GM18498 (cell line): ENCODE results near the gene ZER1.
"Not testable (repeated sequence)": the region's sequence is repeated elsewhere in the genome, so short reads cannot be mapped to it uniquely, and the experiment has no call there.

Experiments
- ATAC-seq: cut with Tn5 transposase; IDR thresholded peaks from one replicate; pipeline ENCODE4 v1.9.1; 2021; ENCODE audit warnings: mild to moderate bottlenecking, moderate library complexity; ENCODE audit not compliant: unreplicated experiment

Gene ZER1

DNA sequence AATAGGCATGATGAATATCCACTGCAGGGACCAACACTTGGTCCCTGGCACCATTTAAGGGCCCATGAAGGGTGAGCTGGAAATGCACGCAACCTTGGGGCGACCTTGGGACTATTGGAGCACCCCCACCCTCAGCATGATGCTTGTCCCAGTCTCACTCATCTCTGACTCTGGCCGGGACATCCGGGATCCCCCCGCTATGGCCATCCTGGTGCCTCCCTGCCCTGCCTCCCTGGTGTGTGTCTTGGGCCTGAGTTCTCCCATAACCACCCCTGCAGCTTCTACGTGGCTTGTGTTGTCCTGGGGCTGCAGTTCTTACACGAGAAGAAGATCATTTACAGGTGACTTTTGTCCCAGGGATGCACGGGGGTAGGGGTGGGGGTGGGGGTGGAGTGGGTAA lies 53.7 kb downstream of the ZER1 start:
- ATAC-seq: no peak

DNA sequence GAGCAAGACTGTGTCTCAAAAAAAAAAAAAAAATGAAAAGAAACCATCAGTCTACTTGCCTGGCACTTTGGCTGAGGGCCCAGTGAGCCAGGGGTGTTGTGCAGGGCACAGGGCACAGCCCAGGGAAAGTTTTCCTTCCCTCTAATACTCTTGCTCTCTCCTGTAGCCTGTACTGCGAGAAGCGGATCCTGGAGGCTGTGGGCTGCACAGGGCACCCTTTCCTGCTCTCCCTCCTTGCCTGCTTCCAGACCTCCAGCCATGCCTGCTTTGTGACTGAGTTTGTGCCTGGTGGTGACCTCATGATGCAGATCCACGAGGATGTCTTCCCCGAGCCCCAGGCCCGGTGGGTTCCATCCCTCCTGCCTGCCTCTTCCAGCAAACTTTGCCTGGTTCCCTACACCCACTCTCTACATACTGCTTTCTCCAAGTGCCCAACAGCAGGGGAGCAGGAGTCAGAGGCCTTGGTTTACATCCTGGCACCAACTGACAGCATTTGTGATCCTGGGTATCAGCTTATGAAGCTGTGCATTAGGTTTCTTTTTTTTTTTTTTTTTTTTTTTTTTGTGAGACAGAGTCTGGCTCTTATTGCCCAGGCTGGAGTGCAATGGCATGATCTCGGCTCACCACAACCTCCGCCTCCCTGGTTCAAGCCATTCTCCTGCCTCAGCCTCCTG lies 55.0 kb downstream of the ZER1 start:
- no peak for ATAC-seq

DNA sequence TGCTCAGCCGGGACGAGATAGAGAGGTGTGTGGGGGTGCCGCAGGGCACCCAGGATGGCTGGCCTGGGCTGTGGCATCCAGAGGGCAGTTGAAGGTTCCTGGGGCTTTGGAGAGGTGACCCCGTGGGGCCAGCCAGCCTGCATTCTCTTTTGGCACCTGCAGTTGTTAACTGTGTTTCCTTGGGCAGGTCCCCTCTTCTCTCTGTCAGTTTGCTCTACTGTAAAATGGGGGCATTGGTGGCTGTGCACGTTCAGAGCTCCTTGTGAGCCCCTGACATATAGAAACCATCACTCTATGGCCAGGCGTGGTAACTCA lies 56.3 kb downstream of the ZER1 start:
- no peak for ATAC-seq

DNA sequence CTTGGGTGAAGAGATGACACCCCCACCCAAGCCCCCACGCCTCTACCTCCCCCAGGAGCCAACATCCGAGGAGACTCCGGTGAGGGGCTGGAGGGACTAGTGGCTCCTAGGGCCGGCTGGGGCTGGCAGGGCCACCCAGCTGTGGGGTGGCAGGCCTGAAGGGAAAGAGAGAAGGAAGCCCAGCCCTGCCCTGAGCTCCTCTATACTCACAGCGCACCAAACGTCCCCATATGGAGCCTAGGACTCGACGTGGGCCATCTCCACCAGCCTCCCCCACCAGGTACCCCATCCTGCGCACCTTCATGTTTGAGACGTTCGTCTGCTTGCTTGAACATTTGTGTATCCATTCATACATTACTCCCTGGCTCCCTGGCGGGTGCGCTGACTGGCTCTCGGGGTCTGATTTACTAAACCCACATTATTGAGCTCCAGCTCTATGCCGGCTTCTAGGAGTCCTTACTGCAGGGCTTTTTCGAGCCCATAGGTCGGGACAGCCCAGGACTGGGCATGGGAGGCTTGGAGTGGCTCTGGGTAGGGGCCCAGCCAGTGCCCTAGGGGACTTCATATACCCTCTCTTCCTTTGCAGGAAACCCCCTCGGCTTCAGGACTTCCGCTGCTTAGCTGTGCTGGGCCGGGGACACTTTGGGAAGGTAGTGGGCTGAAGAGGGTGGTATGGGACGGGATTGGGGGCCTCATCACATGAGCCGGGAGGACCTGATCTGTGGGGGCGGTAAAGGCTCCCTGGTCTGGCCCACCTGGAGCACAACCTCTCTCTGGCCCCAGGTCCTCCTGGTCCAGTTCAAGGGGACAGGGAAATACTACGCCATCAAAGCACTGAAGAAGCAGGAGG lies 56.9 kb downstream of the ZER1 start:
- no peak for ATAC-seq

DNA sequence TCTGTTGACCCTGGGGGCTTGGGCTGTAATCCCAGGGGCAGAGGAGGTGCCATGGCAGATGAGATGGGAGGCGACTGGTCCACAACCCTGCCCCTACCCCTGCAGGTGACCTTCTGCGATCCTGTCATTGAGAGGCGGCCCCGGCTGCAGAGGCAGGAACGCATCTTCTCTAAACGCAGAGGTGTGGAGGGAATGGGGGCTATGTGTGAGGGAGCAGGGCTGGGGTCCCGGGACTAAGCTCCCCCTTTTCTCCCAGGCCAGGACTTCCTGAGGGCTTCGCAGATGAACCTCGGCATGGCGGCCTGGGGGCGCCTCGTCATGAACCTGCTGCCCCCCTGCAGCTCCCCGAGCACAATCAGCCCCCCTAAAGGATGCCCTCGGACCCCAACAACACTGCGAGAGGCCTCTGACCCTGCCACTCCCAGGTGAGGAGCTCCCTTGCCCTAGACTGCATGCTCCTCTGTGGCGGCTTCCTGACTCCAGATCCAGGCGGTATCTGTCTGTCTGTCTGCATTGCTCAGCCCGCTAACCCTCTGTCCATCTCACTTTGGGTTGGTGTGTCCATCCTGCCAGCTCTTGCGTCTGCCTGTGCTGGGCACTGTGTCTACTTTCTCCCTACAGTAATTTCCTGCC lies 57.7 kb downstream of the ZER1 start:
- no peak for ATAC-seq

DNA sequence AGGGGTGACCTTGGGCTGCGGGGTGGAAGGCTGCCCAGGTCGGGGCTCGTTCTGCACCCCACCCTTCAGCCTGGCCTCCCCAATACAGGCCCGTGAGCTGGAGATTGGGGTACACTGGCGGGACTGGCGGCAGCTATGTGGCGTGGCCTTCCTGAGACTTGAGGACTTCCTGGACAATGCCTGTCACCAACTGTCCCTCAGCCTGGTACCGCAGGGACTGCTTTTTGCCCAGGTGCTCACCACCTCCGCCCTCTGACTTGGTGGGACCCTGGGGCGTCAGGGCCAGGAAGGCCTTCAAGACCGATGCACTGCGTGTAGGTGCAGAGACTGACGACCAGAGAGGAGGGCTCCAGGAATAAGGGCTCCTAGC lies 58.3 kb downstream of the ZER1 start:
- no peak for ATAC-seq

DNA sequence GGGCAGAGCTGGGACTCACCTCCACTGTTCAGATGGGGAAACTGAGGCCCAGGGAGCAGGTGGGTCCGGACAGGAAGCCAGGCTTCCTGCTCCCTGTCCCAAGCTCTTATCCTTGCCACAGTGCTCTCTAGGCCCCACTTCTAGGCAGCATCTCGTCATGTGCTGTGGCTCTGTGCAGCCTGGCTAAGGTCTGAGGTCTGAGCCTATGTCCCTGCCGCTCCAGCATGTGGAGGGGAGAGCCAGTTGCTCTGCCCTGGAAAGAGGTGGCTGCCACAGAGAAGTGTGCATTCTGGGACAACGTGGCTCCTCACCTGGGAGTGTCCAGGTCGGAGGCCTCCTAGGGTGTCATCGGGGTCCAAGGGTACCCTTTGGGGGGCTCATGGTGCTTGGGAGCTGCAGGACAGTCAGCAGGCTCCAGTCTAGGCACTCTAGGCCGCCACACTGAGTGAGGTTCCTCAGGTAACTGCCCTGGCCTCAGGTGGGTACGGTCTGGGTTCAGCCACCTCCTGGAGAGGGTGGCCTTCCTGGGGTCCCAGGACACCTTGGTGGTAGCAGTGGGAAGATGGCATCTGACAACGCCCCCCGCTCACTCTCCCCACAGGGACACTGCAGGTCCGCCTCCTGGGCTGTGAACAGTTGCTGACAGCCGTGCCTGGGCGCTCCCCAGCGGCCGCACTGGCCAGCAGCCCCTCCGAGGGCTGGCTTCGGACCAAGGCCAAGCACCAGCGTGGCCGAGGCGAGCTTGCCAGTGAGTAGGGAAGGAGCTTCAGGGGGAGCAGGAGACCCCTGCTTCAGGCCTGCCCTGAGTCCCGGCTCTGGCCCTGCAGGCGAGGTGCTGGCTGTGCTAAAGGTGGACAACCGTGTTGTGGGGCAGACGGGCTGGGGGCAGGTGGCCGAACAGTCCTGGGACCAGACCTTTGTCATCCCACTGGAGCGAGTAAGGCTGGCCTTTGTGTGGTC lies 59.0 kb downstream of the ZER1 start:
- no peak for ATAC-seq

DNA sequence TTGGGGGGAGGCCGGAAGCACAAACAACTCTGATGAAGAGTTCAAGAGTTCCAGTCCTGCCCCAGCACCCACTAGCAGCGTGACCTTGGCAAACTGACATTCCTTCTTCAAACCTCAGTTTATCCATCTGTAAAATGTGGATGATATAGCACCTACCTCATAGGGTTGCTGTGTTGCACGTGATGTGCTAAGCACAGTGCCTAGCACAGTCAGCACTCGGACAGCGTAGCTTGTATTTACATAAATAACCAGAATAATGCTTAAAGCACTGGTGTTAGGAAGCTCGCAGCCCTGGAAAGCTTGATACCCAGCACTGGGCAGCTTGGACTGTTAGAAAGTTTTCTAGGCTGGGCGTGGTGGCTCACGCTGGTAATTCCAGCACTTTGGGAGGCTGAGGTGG lies 64.3 kb downstream of the ZER1 start:
- ATAC-seq: no peak

DNA sequence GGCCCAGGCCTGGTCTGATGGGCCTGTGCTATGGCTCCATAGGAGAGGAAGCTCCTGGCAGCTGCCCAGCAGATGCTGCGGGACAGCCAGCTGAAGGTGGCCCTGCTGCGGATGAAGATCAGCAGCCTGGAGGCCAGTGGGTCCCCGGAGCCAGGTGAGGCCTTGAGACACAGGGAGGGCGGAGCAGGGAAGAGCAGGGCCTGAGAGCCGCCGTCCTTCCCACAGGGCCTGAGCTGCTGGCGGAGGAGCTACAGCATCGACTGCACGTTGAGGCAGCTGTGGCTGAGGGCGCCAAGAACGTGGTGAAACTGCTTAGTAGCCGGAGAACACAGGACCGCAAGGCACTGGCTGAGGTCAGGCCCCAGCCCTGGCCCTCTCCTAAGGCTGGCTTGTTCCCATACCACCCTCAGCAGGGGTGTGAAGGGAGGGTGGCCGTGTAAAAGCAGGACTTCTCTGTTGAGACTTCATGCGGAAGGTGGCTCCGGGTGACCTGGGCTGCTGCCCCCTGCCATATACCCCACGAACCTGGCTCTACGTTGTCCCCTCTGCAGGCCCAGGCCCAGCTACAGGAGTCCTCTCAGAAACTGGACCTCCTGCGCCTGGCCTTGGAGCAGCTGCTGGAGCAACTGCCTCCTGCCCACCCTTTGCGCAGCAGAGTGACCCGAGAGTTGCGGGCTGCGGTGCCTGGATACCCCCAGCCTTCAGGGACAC lies 64.9 kb downstream of the ZER1 start:
- no peak for ATAC-seq

DNA sequence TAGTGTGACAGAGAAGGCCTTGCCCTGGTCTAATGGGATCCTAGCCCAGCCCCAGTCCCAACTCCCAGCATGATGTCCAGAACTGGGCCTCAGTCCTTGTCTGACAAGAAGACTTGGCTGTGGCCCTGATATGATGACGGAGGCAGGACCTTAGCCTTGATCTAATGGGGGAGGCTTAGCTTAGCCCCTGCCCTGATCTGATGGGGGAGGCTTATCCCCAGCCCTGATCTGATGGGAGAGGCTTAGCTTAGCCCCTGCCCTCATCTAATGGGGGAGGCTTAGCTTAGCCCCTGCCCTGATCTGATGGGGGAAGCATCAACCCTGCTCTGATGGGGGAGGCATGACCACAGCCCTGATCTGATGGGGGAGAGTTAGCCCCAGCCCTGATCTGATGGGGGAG lies 65.7 kb downstream of the ZER1 start:
- ATAC-seq: no peak

DNA sequence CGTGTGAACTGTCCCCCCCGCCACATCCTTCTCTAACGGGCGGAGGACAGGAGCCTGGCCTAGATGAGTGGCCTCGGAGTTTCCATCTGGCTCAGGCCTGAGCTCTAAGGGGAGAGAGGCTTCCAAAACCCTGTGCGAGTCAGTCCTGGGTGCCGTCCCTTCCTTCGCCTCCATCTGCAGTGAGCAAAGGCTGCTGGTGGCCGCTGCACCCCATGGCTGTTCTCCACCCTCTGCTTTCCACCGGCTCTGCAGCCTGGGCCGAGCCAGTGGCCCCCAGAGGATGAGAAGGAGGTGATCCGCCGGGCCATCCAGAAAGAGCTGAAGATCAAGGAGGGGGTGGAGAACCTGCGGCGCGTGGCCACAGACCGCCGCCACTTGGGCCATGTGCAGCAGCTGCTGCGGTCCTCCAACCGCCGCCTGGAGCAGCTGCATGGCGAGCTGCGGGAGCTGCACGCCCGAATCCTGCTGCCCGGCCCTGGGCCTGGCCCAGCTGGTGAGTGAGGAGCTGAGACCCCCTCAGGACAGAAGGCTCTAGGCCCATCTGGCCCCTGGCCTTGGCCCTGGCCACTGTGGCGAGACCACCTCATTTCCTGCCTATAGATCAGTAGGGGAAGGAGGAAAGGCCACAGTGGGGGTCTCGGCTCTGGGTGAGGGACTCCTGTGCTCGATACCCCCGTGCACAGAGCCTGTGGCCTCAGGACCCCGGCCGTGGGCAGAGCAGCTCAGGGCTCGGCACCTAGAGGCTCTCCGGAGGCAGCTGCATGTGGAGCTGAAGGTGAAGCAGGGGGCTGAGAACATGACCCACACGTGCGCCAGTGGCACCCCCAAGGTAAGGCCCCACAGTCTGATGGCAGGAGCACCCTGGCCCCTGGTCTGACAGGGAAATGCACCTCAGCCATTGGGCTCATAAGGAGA lies 66.4 kb downstream of the ZER1 start:
- no peak for ATAC-seq

DNA sequence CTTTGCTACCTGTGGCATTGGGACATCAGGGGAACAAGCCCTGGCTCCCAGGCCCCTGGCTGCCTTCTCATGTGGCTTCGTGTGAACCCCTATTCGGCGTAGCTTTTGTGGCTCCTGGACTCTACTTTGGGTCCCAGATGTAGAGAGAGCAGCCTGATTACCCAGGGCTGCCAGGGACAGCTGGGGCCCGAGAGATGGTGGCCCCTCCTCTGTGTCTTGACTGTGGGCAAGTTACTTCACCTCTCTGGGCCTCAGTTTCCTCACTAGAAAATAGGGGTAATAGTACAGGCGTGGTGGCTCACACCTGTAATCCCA lies 67.4 kb downstream of the ZER1 start:
- ATAC-seq: no peak

DNA sequence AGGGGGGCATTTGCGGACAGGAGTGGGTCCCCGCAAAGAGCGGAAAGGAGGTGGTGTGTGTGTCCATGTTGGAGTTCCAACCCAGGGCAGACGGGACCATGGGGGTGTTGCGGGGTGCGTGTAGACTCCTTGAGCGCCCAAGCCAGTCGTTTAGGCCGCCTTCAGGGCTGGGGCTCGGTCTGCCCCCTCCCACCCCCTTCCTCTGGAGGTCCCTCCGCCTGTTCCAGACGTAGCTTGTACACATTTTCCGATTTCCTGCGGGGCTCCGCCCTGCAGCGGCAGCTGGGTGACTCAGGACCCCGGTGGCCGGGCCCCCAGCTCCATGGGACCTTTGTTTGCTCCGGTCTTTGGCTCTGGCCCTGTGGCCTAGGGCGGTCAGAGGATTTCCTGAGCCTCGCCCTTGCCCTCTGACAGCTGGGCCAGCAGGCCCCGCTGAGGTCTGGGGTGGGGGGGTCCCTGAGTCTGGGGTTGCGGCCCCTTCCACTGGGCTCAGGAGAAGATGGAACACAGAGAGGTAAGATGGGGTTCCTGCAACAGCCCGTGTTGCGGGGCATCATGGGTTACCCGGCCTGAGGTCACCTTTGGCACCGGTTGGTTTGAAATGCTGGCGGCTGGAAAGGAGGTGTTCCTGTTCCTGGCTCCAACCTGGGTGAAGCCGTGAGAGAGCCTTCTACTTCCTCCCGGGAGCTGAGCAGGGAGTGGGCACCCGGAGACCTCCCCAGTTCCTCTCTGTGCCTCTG lies 67.9 kb downstream of the ZER1 start:
- no peak for ATAC-seq

DNA sequence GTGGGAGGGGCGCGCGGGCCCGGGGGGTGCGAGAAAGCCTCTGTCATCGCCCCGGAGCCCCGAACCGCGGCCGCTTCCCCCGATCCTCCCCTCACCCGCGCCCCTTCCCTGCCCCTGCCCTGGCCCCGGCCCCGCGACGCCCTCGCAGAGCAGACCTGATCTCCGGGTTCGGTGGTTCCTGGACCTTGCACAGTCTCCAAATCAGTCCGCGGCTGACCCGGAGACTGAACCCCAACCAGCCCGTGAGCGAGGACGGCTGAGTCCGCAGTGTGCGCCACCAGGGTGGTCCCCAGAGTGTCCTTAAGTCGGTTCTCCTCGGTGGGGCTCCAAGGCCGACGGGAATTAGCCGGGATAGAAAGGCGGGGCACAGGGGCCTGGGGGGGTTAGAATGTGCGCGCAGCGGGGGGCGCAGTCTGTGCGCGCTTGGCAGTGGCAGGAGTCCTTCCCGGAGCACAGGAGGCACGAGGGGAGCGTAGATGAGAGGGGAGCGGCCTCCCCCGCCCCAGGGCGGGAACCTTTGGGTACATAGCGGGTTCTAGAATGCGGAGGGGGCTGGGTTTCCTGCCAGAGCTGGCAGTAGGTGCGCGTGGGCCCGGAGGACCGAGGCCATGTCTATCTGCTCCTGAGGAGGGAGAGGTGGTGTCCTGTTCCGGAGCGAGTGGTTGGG lies 68.6 kb downstream of the ZER1 start:
- ATAC-seq: no peak

DNA sequence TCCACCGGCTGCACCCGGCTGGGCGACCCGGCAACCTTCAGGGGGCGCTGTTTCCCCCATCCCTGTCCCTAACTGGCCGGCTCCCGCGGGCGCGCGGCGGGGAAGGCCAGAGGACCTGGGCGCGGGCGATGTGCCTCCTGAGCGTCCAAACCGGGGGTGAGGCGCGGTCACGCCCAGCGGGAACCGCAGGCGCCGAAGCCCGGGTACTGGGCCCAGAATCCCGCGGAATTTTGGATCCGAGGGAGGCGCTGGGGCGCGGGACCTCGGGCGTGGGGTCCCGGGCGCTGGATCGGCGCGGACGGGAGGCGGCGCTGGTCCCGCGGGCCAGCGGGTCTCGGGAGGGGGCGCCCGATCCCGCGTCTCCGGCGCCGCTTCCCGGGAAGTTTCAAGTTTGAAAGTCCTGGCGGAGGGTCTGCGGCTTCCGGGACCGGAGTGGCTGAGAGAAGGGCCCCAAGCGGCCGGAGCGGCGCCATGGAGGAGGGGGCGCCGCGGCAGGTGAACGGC lies 69.2 kb downstream of the ZER1 start, which contains the start of gene PKN3:
TSS of gene PKN3 (plus strand) at position 59 of the 504 bp plus-strand sequence. CDS start at position 472, 413 bp downstream.
- ATAC-seq: peak; percentile 82

DNA sequence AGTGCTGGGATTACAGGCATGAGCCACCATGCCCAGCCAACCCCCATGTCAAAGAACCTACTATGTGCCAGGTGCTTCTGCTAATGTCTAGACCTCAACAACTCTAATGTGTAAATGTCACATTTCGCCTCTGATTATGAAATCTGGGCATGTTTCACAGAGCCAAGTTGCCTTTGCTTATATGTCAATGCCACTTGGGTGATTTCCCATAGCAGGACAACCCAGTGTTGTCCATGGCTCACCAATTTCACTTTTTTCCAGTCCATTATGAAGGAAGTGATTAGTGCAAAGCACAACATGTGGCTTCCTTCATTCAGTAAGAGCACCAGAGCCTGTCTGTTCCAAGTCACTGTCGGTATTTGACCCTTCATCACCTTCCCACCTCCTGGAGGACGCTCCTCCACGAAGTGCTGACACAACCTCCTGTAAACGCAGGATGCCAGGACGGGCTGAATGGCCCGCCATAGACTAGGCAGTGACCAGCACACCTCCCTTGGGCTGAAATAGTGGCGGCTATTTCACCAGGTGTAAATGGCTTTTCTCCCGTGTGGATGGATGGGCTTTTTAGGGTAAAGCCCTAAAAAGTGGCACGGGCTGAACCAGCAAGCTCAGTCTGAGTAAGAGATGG lies 70.4 kb downstream of the ZER1 start:
- no peak for ATAC-seq

DNA sequence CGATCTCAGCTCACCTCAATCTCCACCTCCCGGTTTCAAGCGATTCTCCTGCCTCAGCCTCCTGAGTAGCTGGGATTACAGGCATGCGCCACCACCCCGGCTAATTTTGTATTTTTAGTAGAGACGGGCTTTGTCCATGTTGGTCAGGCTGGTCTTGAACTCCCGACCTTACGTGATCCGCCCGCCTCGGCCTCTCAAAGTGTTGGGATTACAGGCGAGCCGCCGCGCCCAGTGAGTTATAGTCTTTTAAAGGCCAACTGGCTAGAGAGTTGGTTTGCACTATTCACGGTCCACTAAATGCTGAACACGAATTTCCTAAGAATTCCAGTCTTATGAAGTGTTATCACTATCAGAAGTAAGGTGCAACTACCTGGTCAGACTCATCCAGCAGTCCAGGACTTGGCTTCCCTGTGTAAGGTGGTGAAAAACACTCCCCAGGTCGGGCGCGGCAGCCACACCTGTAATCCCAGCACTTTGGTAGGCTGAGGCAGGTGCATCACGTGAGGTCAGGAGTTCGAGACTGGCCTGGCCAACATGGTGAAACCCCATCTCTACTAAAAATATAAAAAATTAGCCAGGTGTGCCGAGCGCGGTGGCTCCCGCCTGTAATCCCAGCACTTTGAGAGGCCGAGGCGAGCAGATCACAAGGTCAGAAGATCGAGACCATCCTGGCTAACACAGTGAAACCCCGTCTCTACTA lies 72.5 kb downstream of the ZER1 start:
- ATAC-seq: not testable (repeated sequence)
